DMS 273 (cell line): ENCODE data around the gene CDK8.
"Not testable (repeated sequence)": the region's sequence is repeated elsewhere in the genome, so short reads cannot be mapped to it uniquely, and the experiment has no call there.

ENCODE experiments used
- DNase-seq: peaks from one replicate; lab custom pipeline; 2025; ENCODE audit not compliant: unreplicated experiment; lab: John Stamatoyannopoulos, UW

The CDK8 gene

DNA sequence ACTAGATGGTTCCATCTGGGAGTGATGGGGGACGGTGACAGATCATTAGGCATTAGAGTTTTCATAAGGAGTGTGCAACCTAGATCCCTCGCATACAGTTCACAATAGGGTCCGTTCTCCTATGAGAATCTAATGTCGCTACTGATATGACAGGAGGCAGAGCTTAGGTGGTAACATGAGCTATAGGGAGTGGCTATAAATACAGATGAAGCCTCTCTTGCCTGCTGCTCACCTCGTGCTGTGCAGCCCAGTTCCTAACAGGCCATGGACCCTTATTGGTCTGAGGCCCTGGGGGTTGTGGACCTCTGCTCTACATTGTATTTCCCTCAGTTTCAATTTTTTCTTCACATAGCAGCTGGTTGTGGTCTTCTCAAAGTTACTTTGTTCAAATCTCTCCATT is 56.5 kb downstream of the CDK8 start:
- peak; percentile 31 for DNase-seq

DNA sequence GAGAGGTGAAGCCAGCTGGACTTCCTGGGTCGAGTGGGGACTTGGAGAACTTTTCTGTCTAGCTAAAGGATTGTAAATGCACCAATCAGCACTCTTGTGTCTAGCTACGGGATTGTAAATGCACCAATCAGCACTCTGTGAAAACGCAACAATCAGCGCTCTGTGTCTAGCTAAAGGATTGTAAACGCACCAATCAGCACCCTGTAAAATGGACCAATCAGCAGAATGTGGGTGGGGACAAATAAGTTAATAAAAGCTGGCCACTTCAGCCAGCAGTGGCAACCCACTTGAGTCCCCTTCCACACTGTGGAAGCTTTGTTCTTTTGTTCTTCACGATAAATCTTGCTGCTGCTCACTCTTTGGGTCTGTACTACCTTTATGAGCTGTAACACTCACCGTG is 58.1 kb downstream of the CDK8 start:
- DNase-seq, result not testable (repeated sequence)

DNA sequence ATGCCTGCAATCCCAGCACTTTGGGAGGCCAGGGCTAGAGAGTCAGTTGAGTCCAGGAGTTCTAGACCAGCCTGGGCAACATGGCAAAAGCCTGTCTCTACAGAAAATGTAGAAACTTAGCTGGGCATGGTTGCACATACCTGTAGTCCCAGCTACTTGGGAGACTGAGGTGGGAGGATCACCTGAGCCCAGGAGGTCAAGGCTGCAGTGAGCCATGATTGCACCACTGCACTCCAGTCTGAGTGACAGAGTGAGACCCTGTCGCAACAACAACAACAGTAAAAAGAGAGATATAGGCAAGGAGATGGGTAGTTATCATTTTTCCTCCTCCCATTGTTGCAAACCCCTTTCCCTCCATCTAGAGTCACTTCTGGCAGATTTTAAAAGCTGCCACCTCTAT is 62.2 kb downstream of the CDK8 start:
- not testable (repeated sequence) for DNase-seq

DNA sequence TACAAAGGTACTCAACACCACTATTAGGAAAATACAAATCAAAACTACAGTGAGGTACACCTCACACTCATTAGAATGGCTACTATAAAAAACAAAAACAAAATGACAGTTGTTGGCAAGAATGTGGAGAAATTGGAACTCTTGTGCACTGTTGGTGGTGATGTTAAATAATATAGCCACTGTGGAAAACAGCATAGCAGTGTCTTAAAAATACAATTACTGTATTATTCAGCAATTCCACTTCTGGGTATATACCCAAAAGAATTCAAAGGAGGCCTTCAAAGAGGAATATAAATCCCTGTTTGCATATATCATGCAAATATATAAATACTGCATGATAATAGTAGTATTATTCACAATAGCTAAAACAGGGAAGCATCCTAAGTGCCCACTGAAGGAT is 66.8 kb downstream of the CDK8 start:
- no peak for DNase-seq

DNA sequence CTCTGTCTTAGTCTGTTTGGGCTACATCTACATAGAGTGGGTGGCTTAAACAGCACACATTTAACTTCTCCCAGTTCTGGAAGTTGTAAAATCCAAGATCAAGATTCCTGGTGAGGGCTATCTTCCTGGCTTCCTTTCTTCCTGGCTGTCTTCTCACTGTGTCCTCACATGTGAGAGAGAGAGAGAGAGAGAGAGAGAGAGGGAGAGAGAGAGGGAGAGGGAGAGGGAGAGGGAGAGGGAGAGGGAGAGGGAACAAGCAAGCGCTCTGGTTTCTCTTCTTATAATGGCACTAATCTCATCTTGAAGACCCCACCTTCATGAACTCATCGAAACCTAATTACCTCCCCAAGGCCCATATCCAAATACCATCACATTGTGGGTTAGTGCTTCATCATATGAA is 69.2 kb downstream of the CDK8 start:
- no peak for DNase-seq

DNA sequence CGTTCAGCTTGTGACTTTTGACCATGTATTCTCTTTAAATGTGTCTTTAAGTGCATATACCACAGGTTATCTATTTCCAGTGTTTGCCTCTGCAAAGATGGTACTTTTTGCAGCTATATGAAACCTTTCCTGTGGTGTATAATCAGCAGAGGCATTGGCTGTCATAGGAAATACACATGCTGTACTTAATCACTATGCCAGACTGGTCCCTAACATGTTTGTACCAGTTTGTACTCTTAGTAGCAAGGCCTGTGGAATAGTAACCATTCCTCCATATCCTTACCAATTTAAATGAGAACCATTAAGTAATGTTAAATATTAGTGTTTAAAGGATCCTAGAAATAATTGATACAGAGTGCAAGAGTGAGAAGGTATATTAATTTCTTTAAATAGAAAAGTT is 69.8 kb downstream of the CDK8 start:
- no peak for DNase-seq

DNA sequence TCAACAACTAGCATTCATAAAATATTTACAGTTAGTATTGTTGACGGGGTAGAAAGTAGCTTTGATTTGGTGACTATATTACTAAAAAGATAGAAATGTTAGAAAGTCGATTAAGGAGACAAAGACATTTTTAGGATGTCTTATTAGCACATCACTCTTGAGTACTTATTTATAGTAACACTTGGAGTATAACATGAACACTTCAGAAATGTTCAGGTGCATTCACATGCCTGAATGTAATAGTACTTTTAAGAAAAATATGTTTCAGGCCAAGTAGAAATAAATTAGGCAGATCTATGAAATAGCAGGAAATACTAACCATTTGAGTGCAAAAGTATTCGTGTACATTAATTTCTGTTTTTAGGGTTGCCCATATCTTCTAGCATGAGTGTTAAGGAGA is 70.4 kb downstream of the CDK8 start:
- DNase-seq, result no peak

DNA sequence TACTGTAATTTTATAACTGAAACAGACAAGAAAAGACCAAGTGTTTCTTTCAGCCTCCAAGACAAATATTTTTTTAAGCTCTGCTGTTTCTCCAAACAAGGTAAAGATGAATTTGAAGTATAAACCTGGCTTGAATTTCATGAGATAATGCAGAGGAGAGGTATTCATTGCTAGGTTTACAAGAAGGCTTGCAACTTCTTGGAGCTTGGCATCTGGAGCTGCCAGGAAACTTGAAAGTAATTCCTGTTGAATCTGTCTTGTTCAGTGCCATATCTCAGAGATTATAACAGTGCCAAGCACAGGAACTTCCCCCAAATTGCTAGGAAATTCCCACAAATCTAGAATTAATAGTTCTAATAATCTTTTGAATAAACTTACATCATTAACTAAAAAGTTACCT is 70.9 kb downstream of the CDK8 start:
- no peak for DNase-seq

DNA sequence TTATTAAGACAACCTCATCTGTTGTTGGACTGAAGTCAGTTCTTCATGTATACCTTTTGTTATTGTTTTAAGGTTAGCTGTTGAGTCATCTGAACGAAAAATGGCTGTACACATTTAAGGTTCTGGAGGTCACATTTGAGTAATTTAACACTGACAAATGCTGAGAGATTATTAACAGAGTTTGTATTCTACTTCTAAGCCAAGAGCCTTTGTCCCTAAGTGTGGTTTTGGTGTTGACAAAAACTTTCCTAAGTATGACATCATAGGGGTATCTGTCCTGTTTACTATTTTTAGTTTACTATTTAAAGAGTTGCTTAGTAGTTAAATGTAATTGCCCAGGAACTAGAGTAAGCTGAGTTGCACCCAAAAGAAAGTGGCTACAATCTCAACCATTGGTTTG is 71.9 kb downstream of the CDK8 start:
- no peak for DNase-seq

DNA sequence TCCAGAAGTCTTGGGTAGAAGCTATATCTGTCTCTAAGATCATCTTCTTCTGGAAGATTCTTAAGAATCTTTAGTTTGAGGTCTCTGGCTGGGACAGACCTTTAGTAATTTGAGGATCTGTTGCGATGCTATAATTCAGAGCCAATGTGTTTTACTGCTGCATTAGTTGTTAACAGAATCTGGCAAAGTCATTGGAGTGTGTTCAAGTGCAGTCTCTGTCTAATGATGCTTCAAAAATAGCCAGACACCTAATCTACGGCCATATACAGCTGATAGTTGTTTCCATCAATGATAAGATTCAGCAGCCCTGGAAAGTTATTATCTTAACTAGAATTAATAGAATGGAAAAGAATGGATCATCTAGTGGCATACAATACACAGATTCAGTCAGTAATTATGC is 72.6 kb downstream of the CDK8 start:
- no peak for DNase-seq

DNA sequence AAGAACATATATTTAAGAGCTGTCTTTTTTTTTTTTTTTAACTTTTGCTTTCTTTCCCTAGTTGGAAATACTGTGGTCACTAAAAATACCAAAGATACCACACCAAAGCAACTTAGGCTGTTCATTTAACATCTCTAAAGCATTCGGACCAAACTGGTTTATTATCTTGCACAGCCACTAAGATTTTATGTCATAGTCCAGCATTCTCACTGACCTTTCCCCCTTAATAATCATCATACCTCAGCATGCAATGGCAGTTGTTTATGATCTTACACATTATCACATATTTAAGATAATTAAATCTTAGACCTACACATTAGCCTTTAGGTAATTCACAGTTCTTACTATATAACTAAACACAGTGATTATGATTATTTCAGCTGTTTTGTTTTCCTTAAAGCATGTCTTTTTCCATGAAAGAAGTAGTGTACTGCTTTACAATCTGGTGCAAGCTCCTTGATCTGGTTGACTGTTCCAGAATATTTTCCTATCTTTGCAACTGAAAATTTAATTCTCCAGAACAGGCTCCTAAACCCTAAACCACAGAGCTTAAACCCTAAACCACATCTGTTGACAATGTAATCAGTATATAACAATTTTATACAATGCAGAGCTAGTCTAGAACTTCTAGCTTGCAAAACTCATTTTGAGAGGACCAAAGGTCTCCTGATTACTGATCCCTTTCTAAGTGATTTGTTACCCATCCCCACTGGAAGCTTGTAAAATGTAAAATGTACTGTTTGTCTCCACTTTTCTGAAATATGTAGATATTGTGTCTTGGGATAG is 74.2 kb downstream of the CDK8 start:
- no peak for DNase-seq

DNA sequence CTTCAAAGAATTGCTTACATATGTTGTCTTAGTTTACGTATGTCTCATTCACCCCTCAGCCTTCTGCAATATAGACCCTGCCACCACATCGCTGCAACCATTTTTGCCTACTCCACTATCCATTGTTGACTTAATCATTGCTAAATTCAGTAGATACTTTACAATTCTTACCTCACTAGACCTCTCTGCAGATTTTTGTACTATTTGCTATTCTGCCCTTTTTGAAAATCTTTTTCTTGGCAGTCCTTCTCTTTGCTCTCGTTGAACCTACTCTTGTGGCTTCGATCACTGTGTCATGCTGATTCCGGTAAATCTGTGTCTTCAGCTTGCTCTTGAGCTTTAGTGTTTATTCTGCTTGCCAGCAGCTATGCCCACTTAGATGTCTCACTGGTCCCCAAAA is 81.2 kb downstream of the CDK8 start:
- DNase-seq, result no peak

DNA sequence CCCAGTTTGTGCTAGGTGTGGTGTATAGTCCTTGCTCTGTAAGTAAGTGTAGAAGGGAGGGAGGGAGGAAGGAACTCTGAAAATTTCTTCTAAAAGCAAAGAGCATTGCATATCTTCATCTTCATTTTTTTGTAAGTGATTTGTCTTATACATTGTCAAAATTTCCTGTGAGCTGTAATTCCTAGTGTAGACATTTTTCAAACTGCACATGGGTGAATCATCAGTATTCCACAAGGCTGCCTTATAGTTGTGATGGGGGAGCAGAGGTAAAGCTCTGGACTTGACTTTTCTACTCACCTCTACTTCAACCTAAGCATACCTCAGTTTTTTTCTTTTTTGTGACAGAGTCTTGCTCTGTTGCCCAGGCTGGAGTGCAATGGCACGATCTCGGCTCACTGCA is 86.9 kb downstream of the CDK8 start:
- no peak for DNase-seq

DNA sequence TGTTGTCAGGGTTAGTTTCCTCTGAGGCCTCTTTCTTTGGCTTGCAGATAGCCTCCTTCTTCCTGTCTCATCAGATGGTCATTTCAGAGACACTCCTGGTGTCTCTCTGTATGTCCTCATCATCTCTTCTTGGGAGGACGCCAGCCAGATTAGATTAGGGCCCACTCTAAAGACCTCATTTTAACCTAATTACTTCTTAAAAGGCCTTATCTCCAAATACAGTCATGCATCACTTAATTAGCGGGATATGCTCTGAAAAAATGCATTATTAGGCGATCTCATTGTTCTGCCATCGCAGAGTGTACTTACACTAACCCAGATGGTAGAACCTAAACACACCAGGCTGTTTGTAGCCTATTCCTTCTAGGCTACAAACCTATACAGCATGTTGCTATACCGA is 89.0 kb downstream of the CDK8 start:
- no peak for DNase-seq

DNA sequence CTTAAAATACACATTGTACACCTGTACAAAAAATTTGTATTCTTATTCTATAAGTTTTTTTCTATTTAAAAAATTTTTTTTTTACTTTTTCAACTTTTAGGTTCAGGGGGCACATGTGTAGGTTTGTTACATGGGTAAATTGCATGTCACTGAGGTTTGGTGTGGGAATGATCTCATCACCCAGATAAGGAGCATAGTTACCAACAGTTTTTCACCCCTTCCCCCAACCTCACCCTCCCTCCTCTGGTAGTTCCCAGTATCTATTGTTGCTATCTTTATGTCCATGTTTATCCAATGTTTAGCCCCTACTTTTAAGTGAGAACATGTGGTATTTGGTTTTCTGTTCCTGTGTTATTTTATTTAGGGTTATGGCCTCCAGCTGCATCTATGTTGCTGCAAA is 89.9 kb downstream of the CDK8 start:
- no peak for DNase-seq

DNA sequence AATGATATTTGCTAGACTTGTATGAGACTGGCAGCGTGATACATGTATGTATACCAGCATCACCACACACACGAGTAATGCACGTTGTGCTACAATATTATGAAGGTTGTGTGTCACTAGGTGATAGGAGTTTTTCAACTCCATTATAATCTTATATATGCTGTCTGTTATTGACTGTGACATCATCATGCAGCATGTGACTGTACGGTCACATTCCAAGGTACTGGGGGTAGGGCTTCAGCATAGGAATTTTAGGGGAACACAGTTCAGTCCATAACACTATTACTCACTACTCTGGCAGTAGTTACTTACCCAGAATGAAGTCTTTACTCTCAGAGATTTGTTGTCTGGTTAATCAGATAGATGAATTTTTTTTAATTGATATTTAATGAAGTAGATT is 91.1 kb downstream of the CDK8 start:
- DNase-seq, result no peak

DNA sequence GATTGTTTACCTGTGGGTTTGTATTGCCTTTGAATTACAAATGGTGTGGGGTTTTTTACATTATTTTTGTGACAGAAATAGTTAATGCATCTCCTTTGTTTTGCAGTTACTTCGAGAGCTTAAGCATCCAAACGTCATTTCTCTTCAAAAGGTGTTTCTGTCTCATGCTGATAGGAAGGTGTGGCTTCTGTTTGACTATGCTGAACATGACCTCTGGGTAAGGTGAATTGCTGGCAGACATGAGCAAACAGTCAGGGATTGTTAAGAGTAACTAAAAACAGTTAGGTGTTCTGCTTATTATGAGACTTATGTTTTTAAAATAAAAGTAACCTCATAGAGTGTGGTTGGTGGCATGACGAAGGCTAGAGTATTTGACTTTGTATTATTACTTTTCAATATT is 95.0 kb downstream of the CDK8 start:
- no peak for DNase-seq

DNA sequence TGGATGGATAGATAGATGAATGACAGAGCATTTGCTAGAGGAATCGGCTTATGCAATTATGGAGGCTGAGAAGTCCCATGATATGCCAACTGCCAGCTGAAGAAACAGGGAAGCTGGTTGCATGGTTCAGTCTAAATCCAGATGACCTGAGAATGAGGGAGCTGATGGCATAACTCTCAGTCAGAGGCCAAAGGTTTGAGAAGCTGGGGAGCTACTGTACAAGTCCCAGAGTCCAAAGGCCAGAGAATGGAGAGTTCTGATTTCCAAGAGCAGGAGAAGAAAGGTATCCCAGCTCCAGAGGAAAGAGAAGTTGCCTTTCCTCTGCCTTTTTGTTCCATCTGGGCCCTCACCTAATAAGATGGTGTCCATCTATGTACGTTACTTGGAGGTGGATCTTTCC is 108.3 kb downstream of the CDK8 start:
- DNase-seq, result no peak

DNA sequence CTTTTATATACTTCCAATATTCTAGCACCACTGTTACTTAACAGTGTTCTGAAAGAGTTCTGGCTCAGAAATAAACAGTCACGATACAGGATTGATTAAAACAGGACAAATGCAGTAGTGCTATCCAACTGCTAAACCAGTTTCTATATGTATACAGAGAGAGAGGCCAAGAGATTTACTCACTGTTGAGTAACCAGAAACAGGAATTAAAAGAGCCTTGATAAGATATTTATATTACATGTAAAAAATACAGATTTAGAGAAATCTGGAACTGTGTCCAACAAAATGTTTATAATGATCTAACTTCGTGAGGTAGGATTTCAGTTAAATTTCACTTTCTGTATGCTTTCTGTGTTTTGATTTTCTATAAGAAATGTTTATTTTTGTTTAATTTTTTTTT is 116.6 kb downstream of the CDK8 start:
- DNase-seq, result no peak

DNA sequence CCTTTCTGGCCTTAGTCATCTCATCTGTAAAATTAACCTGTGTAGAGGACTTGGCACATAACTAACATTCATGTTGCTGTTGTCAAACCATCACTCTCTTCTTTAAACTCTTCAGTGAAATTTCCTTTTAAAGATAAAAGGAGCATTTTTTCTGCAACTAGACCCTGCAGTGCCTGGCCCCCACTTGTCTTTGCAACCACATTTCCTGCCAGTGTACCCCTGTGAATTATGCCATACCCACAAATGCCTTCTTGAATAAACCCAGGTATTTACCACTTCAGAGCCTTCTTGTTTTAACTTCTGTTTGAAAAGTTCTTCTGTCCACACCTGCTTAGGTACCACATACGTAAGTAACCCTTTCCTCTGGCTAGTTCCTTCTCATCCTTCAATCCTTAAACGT is 118.8 kb downstream of the CDK8 start:
- DNase-seq, result no peak

DNA sequence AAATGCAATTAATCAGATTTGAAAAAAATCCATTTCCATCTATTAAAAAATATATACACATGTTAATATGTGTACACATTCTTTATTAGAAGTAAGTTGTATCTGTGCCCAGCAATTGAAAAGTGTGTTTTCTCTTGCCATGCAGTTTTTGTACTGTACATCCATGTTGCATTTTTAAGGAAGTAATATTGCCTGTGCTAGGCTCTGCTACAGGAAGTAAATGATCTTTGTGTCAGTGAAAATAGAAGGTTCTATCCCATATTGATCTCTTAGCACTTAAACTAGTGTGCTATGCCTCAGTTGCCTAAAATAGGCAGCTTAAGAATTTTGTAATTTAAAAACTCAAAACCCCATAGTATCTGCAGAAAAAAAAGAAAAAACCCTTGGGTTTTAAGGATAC is 122.5 kb downstream of the CDK8 start:
- DNase-seq, result no peak

DNA sequence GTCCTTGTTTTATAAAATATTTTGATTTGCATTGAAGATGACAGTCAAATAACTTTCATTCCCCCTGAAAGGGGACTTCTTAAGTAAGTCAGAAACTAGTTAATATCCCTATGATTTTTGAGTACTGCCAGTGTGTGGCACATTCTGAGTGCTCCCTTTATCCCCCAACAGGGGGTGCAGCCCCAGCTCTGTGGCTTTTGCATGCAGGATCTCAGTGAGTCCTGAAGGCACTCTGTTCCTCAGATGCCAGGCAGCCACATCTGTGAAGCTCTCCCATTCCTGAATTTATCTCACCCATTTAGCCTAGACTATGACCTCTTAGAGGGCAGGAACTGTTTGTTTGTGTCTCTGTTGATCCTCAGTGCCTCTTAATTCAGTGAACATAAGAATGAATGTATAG is 123.1 kb downstream of the CDK8 start:
- DNase-seq, result peak; percentile 50

DNA sequence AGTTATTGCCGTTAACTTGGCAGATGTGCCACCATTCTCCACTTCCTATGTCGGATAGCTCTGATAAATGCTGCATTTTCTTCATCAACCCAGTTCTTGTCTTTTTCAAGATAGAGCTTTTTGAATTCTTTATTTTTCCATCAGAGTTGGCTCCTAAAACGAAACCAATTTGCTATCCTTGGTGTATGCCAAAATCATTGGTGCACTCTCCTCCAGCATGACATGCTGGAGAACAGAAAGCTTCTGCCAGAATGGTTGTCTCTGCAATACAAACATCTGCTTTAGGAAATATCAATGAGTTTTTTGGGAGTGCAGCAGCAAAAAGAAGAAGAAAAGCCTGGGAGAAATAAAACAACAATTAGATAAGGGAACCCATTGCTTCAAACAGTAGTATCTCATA is 124.2 kb downstream of the CDK8 start:
- DNase-seq, result no peak

DNA sequence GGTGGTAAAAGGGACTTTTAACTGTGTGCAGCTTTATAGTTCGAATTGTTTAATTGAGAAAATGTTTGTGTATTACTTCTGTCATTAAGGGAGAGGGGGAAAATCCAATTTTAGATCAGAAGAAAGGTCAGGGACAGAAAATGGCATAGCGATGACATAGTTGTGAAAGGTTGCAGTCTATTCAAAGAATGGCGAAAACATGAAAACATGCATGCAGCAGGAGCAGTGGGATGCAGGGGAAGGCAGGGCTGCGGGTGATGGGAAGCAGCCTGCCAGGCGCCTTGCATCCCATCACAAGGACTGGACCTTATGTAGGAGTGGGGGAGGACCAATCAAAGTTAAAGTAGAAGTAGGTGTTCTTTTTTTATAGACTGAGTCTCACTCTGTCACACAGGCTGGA is 125.9 kb downstream of the CDK8 start:
- DNase-seq, result no peak
